SIG-M5 treated with dmso at 0.1 percent for 504 hours (cell line): ENCODE measurements around the gene RBFOX1.
A peak's percentile ranks its signal among the peaks of the same experiment; 100 is the strongest.

Experiments
- DNase-seq: peaks from one replicate; lab custom pipeline; 2025; ENCODE audit not compliant: unreplicated experiment; lab: John Stamatoyannopoulos, UW

The RBFOX1 gene

GRCh38 chr16:7332611-7333010, at the start of gene RBFOX1:
TSS of gene RBFOX1 (plus strand) at chr16:7332845.
- no peak for DNase-seq

DNA sequence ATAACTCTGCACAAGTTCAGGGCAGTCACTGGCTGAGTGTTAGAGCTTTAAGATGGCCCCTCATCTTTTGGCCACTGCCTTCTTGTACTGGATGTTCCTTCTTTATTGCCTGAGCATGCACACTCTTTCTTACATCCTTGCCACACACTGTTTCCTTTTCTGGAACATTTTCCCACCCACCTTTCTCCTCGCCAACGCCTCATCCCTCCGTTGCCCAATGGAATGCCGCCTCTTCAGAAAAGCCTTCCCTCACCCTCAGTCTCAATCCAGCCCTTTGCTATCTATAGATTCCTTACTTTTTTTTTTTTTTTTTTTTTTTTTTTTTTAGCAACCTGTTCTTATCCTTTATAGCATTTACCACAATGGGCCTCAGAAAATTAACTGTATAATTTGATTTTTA, 47.9 kb upstream of the RBFOX1 start:
- DNase-seq = no peak

DNA sequence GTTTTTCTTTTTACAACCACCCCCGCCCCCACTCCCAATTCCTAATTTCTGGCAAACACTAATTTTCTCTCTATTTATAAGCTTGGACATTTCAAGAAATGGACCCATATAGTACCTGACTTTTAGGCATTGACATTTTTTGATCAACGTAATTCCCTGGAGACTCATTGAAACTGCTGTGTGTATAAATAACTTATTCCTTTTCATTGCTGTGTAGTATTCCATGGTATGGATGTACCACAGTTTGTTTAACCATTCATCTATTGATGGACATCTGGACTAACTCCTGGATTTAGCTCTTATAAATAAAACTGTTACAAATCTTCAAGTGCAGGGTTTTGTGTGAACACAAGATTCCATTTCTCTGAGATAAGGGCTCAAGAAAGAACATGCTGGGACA, 47.1 kb upstream of the RBFOX1 start:
- no peak for DNase-seq

DNA sequence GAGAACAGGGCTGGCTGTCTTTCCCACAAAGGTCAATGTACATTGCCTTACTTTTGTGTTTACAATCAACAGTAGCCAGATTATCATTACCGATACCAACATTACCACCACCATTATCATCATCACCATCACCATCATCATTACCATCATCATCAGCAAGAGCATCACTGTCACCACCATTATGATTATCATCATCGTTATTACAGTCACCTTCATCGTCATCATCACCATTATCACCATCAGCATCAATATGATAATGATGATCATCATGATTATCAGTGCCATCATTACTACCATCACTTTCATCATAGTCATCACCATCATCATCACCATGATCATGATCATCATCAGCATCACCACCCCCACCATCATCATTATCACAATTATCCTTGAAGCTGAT, 43.3 kb upstream of the RBFOX1 start:
- no peak for DNase-seq

DNA sequence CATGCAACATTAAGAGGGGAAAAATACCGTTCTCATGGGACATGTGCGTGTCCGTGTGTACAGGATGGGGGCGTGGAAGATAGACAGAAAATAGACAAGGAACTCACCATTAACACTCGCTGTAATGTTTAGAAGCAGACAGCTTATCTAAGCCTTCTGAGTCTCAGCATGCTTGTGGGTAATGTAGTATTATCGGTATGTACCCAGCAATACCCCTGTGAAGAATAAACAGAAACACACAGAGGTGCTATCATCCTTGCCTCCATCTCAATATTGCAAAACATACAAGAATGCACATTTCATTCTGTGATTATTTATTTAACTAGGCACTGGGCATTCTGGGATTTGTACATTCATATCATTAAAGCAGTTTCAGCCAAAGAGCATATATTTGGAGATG, 42.0 kb upstream of the RBFOX1 start:
- no peak for DNase-seq

DNA sequence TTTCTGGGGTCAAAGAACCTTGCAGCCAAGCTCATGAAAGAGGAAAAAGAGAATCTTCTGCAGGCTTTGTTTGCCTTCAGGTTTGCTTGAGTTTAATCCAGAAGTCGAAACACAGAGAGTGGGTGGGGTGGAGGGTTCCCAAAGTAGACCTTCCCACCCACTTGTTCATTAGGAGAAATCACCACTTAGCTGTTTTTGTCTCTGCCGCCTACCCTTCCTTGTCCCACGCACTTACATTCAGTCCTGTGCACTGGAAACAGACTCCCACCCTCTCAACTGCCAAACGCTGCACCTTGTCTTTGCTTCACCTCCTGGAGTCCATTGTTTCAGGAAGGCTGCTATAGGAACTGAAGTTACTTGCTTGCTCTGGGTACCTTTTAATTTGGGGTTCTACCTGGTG, 38.6 kb upstream of the RBFOX1 start:
- DNase-seq = no peak

- no peak for DNase-seq
Measured at GRCh38 chr16:7303052-7303610, 29.5 kb upstream of the RBFOX1 start.

GRCh38 chr16:7303660-7304200, 28.9 kb upstream of the RBFOX1 start:
- no peak for DNase-seq

DNA sequence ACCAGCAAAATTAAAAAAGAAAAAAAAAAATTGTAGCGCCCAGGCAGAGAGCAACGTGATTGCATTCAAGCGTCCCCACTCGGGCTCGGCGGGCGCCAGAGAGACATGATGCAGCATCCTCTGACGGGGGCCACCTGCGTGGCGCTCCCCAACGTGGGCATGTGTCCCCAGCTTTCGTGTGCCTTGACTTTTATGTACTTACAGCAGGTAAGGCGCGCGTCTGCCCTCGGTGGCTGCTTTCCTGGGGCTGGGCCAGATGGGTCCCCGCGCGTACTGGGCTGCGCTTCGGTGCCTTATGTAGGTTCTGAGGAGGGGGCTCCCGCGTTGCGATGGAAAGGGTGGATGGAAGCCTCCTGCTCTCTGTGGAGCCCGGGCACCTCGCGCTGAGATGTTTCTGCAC, 28.4 kb upstream of the RBFOX1 start:
- no peak for DNase-seq

- no peak for DNase-seq
Measured at GRCh38 chr16:7304958-7305357, 27.7 kb upstream of the RBFOX1 start.

DNA sequence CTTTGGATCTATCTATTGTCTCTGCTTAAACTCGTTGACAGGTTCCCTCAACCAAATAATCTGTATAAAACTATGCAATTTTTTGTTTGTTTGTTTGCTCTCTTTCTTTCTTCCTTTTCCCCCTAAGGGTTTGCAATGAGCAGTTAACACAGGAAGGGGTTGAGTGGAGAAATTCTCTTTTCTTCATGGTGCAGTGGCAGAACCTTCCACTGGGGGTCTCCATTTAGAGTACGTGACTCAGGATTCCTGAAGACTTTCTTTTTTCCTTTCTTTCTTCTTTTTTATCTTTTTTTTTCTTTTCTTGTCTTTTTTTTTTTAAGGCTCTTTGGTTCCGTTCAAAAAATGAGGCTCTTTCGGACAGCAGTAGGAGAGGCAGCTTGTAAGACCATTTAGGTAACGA, 19.5 kb upstream of the RBFOX1 start:
- DNase-seq = peak; percentile 1

DNA sequence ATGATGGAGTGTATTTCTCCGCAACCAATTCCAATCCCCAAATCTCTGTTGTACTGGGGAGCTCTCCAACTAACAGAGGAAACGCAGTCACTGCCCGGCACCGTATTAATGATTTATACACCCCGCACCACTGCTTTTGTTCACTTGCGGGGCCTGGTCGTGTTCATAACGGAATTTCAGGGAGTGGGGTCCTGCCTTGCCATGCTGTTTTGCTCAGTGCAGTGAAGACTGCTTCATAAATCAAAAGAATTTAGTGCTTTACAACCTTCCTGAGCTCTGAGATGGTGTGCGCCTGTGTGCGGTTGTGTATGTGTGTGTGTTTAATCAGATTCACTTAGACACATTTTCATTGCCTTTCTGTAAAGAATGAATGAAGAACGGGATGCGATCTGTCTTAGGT, 18.5 kb upstream of the RBFOX1 start:
- DNase-seq = no peak

- no peak for DNase-seq
Measured at GRCh38 chr16:7315813-7316212, 16.8 kb upstream of the RBFOX1 start.

DNA sequence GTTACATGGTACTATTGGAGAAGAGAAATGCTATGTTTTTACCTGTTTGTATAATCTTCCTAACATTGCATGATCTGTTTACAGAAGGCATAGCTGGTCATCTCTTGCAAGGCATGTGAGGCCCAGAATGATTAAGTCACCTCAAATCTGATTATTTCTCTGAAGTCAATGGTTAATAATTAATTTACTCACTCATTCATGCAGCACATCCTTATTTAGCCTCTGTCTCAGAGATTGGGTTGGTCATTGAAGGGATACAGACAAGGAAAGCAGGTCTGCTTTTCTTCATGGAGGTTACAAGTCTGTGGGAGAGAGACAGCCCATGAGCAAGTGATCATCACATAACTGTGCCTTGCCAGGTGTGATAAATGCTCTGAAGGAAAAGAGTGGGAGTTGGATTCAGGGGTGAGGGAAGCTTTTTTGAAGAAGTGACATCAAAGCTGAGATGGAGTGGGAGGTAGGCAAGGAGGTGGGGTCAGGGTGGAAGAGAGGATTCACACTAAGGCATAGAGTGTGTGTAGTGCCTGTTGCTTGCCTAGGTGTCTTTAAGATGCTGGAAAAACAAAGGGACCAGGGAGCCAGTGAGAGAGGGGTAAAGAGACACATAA, 16.3 kb upstream of the RBFOX1 start:
- no peak for DNase-seq

GRCh38 chr16:7317982-7318381, 14.7 kb upstream of the RBFOX1 start:
- DNase-seq = no peak

- DNase-seq = no peak
Measured at GRCh38 chr16:7318686-7319085, 14.0 kb upstream of the RBFOX1 start.

DNA sequence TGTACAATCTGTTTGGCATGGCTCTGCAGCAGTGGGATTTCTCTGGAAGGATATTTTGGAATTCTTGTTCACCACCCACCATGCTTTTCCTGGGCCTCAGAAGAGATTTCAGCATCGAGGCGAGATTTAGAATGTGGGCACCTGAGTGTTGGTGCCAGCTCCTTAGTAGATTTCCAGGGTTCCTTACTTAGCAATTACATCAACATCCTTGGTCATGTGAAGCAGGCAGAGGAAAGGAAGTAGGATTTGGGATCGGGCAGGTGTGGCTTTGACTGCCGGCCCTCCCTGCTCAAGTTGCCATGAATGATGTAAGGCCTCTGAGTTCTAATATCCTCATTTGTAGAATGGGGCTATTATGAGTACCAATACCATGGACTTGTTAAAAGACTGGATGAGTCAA, 13.1 kb upstream of the RBFOX1 start:
- DNase-seq = no peak

- no peak for DNase-seq
Measured at GRCh38 chr16:7321661-7322060, 11.0 kb upstream of the RBFOX1 start.

DNA sequence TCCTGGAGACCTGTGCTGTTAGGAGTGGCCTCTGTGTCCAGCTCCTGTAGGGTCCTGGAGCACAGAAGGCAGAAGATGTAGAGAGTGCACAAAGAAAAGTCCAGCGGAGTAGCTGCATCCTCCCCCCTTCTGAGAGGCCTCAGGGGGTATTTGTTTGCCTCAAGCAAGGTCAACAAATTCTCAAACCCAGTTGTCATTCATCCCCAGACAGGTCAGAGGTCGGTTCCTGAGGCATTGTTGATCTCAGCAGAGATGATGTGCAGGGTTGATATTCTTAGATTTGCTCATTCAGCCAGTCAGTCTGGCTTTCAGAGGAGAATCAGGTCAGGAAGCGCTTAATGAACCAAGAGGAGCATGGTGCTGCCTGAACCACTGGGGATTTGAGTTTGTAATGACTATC, 8.3 kb upstream of the RBFOX1 start:
- no peak for DNase-seq

DNA sequence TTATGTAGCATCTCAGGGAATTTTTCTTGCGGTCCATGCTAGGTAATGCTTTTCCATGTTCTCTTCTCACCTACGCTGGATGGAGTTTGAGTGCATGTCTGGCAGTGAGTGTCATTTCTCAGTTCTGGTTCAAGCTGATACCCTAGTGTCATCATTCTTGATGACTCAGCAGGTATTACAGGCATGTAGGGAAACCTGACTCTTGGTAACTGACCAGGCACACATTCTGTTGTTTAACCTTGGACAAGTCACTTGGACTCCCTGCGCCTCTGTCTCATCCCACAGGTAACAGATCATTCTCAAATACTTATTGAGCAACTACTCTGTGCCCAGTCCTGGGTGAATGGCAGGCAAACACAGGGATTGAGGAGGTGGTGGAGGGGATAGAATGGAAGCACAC, 6.8 kb upstream of the RBFOX1 start:
- no peak for DNase-seq

DNA sequence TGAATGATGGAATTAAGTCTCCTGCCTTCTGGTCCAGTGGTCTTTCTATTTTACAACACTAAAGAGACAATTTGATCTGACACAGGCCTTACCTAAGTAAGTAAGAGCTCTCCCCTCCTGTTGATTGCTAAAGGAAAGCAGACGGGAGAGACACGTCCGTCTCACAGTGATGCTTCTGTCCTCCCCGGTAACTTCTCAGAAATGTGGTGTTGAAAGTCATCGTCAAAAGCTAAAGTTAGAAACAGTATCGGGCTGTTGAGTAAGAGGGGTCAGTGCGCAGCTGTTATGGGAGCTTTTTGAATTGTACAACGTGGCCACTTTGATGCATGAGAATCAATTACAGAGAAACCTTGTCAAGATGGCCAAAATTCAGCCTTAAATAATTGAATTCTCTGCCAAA, 1.9 kb upstream of the RBFOX1 start:
- DNase-seq = no peak

DNA sequence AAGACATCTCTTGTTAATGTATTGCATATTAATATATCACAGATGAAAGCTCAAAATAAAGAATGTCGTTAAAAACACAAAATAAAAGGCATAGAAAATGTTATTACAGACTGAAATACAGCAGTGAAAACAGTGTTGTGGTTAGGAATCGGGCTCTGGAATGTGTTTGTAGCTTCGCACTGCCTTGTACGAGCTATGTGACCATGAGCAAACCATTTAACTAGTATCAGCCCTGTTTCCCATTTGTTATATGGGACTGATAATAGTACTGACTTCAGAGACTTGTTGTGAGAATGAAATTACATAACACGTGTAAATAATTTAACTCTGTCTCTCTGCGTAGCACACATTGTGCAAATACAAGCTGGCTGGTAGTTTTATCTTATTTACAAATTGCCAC, 648 bp upstream of the RBFOX1 start:
- DNase-seq = no peak

GRCh38 chr16:7333180-7333725, 608 bp downstream of the RBFOX1 start:
- no peak for DNase-seq
